ENCODE results near the gene VANGL1.

DNA sequence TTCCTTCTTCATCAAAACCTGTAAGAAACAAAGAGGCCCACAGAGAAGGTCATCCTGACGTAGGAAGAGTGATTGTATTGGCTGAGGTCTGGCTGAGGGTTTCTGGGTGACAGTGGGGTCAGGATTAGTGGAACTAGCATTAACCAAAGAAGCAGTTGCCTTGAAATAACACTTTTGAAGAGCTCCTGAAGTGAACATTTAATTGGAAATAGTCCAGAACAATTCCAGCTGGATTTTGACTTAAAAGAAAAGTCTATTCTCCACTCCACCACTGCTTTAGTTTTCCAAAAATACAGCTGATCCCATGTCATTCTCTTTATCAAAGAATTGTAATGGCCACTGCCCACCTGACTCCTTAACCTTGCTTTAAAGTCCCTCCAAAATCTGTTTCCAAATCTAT is 99.0 kb downstream of the VANGL1 start:
- TF ChIP-seq, protein P1, sequence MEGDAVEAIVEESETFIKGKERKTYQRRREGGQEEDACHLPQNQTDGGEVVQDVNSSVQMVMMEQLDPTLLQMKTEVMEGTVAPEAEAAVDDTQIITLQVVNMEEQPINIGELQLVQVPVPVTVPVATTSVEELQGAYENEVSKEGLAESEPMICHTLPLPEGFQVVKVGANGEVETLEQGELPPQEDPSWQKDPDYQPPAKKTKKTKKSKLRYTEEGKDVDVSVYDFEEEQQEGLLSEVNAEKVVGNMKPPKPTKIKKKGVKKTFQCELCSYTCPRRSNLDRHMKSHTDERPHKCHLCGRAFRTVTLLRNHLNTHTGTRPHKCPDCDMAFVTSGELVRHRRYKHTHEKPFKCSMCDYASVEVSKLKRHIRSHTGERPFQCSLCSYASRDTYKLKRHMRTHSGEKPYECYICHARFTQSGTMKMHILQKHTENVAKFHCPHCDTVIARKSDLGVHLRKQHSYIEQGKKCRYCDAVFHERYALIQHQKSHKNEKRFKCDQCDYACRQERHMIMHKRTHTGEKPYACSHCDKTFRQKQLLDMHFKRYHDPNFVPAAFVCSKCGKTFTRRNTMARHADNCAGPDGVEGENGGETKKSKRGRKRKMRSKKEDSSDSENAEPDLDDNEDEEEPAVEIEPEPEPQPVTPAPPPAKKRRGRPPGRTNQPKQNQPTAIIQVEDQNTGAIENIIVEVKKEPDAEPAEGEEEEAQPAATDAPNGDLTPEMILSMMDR (IDR thresholded peaks at IDR 0.05; ENCODE audit: low read length) = no peak
- TF ChIP-seq EZH2phosphoT487 (IDR thresholded peaks at IDR 0.05; ENCODE audit: low read length) (no peak), EZH2 (optimal IDR thresholded peaks at IDR 0.05; ENCODE audit: low read depth, low read length) (no peak)
